Stomach (tissue), 9 donors: ENCODE measurements around the gene RALGAPA2. TPM values are rescaled to one million over a fixed set of nuclear protein-coding genes. Genes with fewer than 3 reads are reported as not detected.
A peak's percentile ranks its signal among the peaks of the same experiment; 100 is the strongest.

ENCODE experiments used
- DNase-seq, 2 donors: peaks; one replicate each; pipeline versions ENCODE4 v3.0.0 to v3.0.0-alpha.2; 2013 to 2019
- H3K27ac ChIP-seq, 5 donors: fragments of 200-600 bp in 4 of 5; sonication (generic) in 4 of 5; one replicate each; pipeline ENCODE4 v1.5.1; 2013 to 2019; ENCODE audit warnings: mild to moderate bottlenecking in 1 of 5, moderate library complexity in 1 of 5
- H3K27me3 ChIP-seq, 3 donors: fragments of 200-600 bp; sonication (generic); one replicate each; pipeline ENCODE4 v1.5.1; 2017 to 2019; ENCODE audit warnings: mixed run types in 1 of 3
- H3K36me3 ChIP-seq, 4 donors: fragments of 200-600 bp; sonication (generic); 1 replicate in 3 of 4; 2 replicates in 1 of 4; pipeline ENCODE4 v1.5.1; 2016 to 2019
- H3K4me1 ChIP-seq, 4 donors: fragments of 200-600 bp; sonication (generic); one replicate each; pipeline ENCODE4 v1.5.1; 2016 to 2019
- H3K4me3 ChIP-seq, 4 donors: fragments of 200-600 bp; sonication (generic) in 3 of 4; one replicate each; pipeline ENCODE4 v1.5.1; 2016 to 2019; ENCODE audit warnings: mild to moderate bottlenecking in 1 of 4
- H3K9me3 ChIP-seq, 4 donors: fragments of 200-600 bp; sonication (generic); one replicate each; pipeline ENCODE4 v1.5.1; 2016 to 2019
- EP300 ChIP-seq: sonication (generic); formaldehyde crosslinking; IDR thresholded peaks from one replicate; pipeline ENCODE4 v1.6.1; 2017; ENCODE audit warnings: antibody characterized with exemption
- POLR2A ChIP-seq, 4 donors: fragments of 450-650 bp; IDR thresholded peaks; one replicate each; pipeline ENCODE4 v1.6.1; 2016; ENCODE audit warnings: antibody characterized with exemption in 4 of 4, control low read depth in 2 of 4, mild to moderate bottlenecking in 1 of 4, moderate library complexity in 1 of 4
- POLR2AphosphoS5 ChIP-seq, 3 donors: sonication (generic); formaldehyde crosslinking; IDR thresholded peaks; one replicate each; pipeline ENCODE4 v1.6.1; 2016; ENCODE audit warnings: antibody characterized with exemption in 3 of 3
- WGBS, 5 donors: extraction: QIAGEN DNeasy Blood & Tissue Kit in 3 of 5; methylation state at CpG; one replicate each; pipeline versions ENCODE4 v1.1.5 to v1.1.7; 2013 to 2018; 5-methylcytosine and 5-hydroxymethylcytosine counted together
- intact Hi-C: fragments of 100-400 bp; cut with DNase I; formaldehyde crosslinking; loops from one replicate; pipeline ENCODE4 v1.15.1; 2023; ENCODE audit warnings: low total_unique reads
- polyA plus RNA-seq, 3 donors: library from polyadenylated mRNA; stranded (reverse); fragments of 200-250 nt; gene quantifications; one replicate each; pipeline ENCODE4 v1.2.3, GENCODE V29; 2013
- total RNA-seq, 5 donors: library from RNA; depleted of rRNA; stranded (reverse); fragments of >200 nt; gene quantifications; one replicate each; pipeline versions ENCODE4 v1.1.0 to v1.2.3, GENCODE V29; 2014 to 2016
- TF ChIP-seq, protein P1 (sequence below), 7 experiments: fragments of 450-650 bp in 4 of 7; fragments of 200-600 bp in 3 of 7; sonication (generic) in 3 of 7; IDR thresholded peaks; one replicate each; pipeline ENCODE4 v1.5.1; 2016 to 2019; ENCODE audit warnings: antibody characterized with exemption in 7 of 7, control low read depth in 2 of 7, mild to moderate bottlenecking in 1 of 7
- donor health status: healthy with polysubstance abuse.
- donor health status: Bipolar disorder and iron deficiency.
- donor health status: healthy.

The RALGAPA2 gene
- total and polyA plus RNA-seq, 8 donors = 4.3 to 159 (median 48.7) TPM

GRCh38 chr20:20733943-20734342 is 21.5 kb upstream of the RALGAPA2 start:
- H3K27ac ChIP-seq = peak overlapping the region in 1 of 5 donors; percentile 10
- DNase-seq = no peak
- H3K27me3 ChIP-seq = no peaks in the 10 kb centered on the region
- no peaks in the 10 kb centered on the region for H3K4me1 ChIP-seq
- no peaks in the 10 kb centered on the region for H3K9me3 ChIP-seq
- intact Hi-C loops = no loop called here
- H3K36me3 ChIP-seq = no peaks in the 10 kb centered on the region
- H3K4me3 ChIP-seq = no peak overlapping the region
- WGBS, 5 donors = 86 to 100% (median 94%) methylated on average over 1 of the region's 1 CpG
- TF ChIP-seq EP300 (no peak), POLR2AphosphoS5 (IDR thresholded peaks at IDR 0.05) (no peak), POLR2A (IDR thresholded peaks at IDR 0.05) (no peak)
- TF ChIP-seq, protein P1, sequence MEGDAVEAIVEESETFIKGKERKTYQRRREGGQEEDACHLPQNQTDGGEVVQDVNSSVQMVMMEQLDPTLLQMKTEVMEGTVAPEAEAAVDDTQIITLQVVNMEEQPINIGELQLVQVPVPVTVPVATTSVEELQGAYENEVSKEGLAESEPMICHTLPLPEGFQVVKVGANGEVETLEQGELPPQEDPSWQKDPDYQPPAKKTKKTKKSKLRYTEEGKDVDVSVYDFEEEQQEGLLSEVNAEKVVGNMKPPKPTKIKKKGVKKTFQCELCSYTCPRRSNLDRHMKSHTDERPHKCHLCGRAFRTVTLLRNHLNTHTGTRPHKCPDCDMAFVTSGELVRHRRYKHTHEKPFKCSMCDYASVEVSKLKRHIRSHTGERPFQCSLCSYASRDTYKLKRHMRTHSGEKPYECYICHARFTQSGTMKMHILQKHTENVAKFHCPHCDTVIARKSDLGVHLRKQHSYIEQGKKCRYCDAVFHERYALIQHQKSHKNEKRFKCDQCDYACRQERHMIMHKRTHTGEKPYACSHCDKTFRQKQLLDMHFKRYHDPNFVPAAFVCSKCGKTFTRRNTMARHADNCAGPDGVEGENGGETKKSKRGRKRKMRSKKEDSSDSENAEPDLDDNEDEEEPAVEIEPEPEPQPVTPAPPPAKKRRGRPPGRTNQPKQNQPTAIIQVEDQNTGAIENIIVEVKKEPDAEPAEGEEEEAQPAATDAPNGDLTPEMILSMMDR (IDR thresholded peaks at IDR 0.05) = no peak

DNA sequence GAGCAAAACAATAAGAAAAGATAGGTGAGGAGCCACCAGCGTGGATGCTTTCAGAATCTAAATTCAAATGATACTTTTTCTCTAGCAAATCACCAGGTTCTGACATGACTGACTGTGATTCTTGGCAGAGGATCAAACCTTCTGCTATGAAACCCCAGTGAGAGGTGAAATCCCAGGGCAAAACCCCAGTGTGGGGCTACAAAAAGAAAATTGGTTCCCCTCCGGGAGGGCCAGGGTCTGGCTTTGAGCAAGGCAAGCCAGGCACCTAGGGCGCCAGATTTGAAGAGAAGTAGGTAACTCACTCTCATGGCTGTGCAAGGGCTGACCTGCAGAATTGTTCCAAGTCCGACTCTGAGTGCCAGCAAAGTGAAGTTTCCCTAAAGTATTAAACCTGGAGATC is 20.2 kb upstream of the RALGAPA2 start:
- Histone ChIP-seq H3K36me3 (no peaks in the 10 kb centered on the region), H3K4me3 (no peak overlapping the region), H3K9me3 (no peaks in the 10 kb centered on the region), H3K27me3 (no peaks in the 10 kb centered on the region), H3K4me1 (no peaks in the 10 kb centered on the region), H3K27ac (peak overlapping the region in 2 of 5 donors; percentile 11 to 58)
- DNase-seq = no peak
- no peak for TF ChIP-seq POLR2A (IDR thresholded peaks at IDR 0.05)
- WGBS, 5 donors = 79 to 88% (median 85%) methylated on average over 4 of the region's 4 CpGs
- intact Hi-C loops = no loop called here

GRCh38 chr20:20731945-20732296 is 19.5 kb upstream of the RALGAPA2 start:
- Histone ChIP-seq H3K36me3 (no peaks in the 10 kb centered on the region), H3K9me3 (no peaks in the 10 kb centered on the region), H3K27me3 (no peaks in the 10 kb centered on the region), H3K4me1 (no peaks in the 10 kb centered on the region), H3K27ac (peak overlapping the region in 1 of 5 donors; percentile 58), H3K4me3 (no peak overlapping the region)
- no peak for DNase-seq
- intact Hi-C loops = no loop called here
- WGBS, 5 donors = 37 to 73% (median 69%) methylated on average over 2 of the region's 2 CpGs
- TF ChIP-seq, protein P1 (IDR thresholded peaks at IDR 0.05) = no peak
- TF ChIP-seq EP300 (no peak), POLR2A (IDR thresholded peaks at IDR 0.05) (no peak), POLR2AphosphoS5 (IDR thresholded peaks at IDR 0.05) (no peak)

GRCh38 chr20:20731000-20731944 is 18.8 kb upstream of the RALGAPA2 start:
- Histone ChIP-seq H3K27ac (peak overlapping the region in 4 of 5 donors; percentile 11 to 55 (median 24)), H3K9me3 (no peaks in the 10 kb centered on the region), H3K27me3 (no peaks in the 10 kb centered on the region), H3K4me3 (no peak overlapping the region), H3K36me3 (no peaks in the 10 kb centered on the region), H3K4me1 (no peaks in the 10 kb centered on the region)
- no peak for DNase-seq
- intact Hi-C loops = no loop called here
- TF ChIP-seq, protein P1 (IDR thresholded peaks at IDR 0.05) = no peak
- TF ChIP-seq EP300 (no peak), POLR2AphosphoS5 (IDR thresholded peaks at IDR 0.05) (no peak), POLR2A (IDR thresholded peaks at IDR 0.05) (no peak)
- 74 to 87% (median 84%) methylated on average over 11 of the region's 11 CpGs for WGBS, 5 donors

DNA sequence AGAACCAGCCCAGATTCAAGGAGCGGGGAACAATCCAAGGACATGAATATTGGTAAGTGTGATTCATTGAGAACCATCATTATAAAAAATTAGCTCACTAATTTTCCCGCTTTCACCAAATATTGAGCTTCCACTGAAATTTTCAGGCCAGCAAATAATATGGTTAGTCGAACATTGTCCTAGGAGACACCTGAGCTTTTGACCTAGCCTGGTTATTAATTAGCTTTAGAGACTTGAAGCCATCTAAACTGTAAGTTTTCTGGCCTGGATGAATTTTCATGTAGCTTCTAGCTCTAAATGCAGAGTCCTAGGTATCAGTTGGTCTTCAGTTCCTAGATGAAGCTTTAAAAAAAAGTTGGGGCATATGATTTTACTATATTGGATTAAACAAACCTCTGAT is 17.1 kb upstream of the RALGAPA2 start:
- H3K9me3 ChIP-seq = no peaks in the 10 kb centered on the region
- intact Hi-C loops = no loop called here
- H3K27me3 ChIP-seq = no peaks in the 10 kb centered on the region
- no peak overlapping the region for H3K4me3 ChIP-seq
- H3K4me1 ChIP-seq = no peaks in the 10 kb centered on the region
- WGBS, 5 donors = 92 to 96% (median 95%) methylated on average over 3 of the region's 3 CpGs
- H3K27ac ChIP-seq = no peak overlapping the region
- DNase-seq = no peak
- H3K36me3 ChIP-seq = no peaks in the 10 kb centered on the region
- no peak for TF ChIP-seq POLR2A (IDR thresholded peaks at IDR 0.05)
- TF ChIP-seq, protein P1 (IDR thresholded peaks at IDR 0.05) = no peak
- TF ChIP-seq POLR2AphosphoS5 (IDR thresholded peaks at IDR 0.05) = no peak
- TF ChIP-seq EP300 = no peak
